OCI-LY7 (cell line): Measurements from ENCODE around the gene RBKS.

Experiments
- EZH2phosphoT487 ChIP-seq: fragments of 200-600 bp; sonication (generic); IDR thresholded peaks from 2 replicates; pipeline ENCODE4 v1.6.1; 2018; ENCODE audit warnings: low read depth, borderline replicate concordance, mild to moderate bottlenecking, mixed run types, antibody characterized with exemption, low read length, moderate library complexity, mixed read lengths
- TF ChIP-seq, protein P1 (sequence below): fragments of 200-600 bp; sonication (generic); conservative IDR thresholded peaks from 2 replicates; pipeline ENCODE4 v1.5.1; 2014; ENCODE audit warnings: mild to moderate bottlenecking, antibody characterized with exemption, low read length, moderate library complexity, mixed read lengths

DNA sequence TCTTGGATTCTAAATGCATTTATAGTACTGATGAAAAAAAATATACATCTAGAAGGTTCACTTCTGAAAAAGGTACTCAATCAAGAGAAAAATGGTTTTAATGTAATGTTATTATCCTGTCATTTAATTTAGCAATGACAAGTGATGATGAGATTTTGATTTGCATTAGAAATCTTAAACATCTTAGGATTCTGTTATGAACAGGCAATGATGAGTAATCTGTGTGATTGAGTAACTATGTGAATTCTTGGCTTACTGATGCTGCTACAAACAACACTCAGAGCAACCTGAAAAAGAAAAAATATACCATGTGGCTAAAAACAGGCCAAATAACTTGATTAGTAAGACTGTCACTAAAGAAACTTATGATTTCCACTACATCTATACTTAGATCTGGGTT is 30.1 kb downstream of the RBKS start:
- TF ChIP-seq, protein P1, sequence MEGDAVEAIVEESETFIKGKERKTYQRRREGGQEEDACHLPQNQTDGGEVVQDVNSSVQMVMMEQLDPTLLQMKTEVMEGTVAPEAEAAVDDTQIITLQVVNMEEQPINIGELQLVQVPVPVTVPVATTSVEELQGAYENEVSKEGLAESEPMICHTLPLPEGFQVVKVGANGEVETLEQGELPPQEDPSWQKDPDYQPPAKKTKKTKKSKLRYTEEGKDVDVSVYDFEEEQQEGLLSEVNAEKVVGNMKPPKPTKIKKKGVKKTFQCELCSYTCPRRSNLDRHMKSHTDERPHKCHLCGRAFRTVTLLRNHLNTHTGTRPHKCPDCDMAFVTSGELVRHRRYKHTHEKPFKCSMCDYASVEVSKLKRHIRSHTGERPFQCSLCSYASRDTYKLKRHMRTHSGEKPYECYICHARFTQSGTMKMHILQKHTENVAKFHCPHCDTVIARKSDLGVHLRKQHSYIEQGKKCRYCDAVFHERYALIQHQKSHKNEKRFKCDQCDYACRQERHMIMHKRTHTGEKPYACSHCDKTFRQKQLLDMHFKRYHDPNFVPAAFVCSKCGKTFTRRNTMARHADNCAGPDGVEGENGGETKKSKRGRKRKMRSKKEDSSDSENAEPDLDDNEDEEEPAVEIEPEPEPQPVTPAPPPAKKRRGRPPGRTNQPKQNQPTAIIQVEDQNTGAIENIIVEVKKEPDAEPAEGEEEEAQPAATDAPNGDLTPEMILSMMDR: no peak
- no peak for TF ChIP-seq EZH2phosphoT487
